Suprapubic skin (tissue), 3 donors: ENCODE measurements around the gene LPCAT3.

Source experiments
- CTCF ChIP-seq, 2 donors: fragments of 200-600 bp in 1 of 2; fragments of 450-650 bp in 1 of 2; sonication (generic) in 1 of 2; IDR thresholded peaks; one replicate each; pipeline ENCODE4 v1.5.1; 2016 to 2019; ENCODE audit warnings: antibody characterized with exemption in 2 of 2, mild to moderate bottlenecking in 1 of 2, moderate library complexity in 1 of 2
- POLR2A ChIP-seq, 2 donors: fragments of 450-650 bp; IDR thresholded peaks; one replicate each; pipeline ENCODE4 v1.6.1; 2017; ENCODE audit warnings: antibody characterized with exemption in 2 of 2, mild to moderate bottlenecking in 2 of 2, moderate library complexity in 2 of 2

- TF ChIP-seq POLR2A (IDR thresholded peaks at IDR 0.05) (no peak), CTCF (IDR thresholded peaks at IDR 0.05) (no peak)
Measured at GRCh38 chr12:7016958-7017571, 1.2 kb downstream of the LPCAT3 start.
